NCI-H2196 treated with DMSO at 0.1 percent for 48 hours (cell line): ENCODE measurements around the gene RASGEF1C.
"Not testable (repeated sequence)": the region's sequence is repeated elsewhere in the genome, so short reads cannot be mapped to it uniquely, and the experiment has no call there.

Experiments
- DNase-seq: peaks from one replicate; lab custom pipeline; 2025; ENCODE audit not compliant: unreplicated experiment; lab: John Stamatoyannopoulos, UW

Gene RASGEF1C

DNA sequence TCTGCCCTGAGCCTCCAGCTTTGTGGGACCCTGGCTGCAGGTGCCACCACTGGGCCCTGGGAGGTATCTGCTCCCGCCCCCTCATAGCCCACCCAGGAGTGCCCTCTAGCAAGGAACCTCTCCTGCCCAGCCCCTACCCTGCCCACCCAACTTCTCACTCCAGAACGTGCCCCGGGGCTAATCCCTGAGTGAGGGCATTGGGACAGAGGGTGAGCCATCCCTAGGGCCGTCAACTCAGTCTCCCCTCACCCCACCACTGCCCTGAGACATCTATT is 2.7 kb upstream of the RASGEF1C start:
- DNase-seq: no peak

DNA sequence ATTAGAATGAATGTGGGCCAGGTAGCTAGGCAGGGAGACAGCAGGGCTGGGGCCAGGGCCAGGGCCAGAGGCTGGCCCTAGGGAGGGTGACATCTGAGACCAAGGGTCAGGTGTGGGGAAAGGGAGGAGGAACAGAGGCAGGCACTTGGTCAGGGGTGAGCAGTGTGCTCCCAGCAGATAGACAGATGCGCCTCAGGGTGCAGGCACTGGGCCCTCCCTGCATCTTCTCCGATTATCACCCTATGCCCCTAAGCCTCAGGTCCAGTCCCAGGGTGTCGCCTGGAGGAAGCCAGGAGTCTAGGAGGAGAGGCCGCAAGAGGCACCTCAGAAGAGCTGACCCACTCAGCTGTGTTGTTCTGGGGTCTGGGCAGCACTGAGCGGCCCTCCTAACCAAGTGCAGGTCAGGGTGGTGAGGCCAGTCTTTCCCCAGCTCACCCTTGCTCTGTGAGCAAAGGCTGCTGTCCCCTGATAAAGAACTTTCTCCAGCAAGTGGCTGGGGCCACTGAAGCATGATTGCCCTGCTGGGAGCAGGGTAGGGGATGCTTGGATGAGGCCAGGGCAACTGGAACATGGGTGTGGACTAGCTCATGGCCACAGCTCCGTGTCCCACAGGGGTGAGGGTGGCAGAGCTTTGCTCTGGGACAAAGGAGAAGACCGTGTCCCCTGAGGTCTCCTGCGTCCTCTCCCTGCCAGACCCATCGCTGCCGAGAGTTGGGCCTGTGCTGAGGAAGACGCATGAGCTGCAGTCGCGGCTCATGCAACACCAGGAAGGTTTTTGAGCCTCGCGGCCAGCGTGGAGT is 2.1 kb upstream of the RASGEF1C start:
- DNase-seq: no peak

DNA sequence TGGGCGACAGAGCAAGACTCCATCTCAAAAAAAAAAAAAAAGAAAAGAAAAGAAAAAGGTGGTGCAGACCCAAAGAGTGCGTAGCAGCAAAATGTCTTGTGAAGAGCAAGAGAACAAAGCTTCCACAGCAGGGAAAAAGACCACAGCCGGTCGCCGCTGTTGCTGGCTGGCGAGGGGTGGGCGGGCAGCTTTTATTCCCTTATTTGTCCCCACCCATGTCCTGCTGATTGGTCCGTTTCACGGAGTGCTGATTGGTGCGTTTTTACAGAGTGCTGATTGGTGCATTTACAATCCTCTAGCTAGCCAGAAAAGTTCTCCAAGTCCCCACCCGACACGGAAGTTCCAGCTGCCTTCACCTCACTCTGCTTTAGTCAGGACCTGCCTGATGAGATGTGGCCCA is 1.1 kb upstream of the RASGEF1C start:
- not testable (repeated sequence) for DNase-seq

DNA sequence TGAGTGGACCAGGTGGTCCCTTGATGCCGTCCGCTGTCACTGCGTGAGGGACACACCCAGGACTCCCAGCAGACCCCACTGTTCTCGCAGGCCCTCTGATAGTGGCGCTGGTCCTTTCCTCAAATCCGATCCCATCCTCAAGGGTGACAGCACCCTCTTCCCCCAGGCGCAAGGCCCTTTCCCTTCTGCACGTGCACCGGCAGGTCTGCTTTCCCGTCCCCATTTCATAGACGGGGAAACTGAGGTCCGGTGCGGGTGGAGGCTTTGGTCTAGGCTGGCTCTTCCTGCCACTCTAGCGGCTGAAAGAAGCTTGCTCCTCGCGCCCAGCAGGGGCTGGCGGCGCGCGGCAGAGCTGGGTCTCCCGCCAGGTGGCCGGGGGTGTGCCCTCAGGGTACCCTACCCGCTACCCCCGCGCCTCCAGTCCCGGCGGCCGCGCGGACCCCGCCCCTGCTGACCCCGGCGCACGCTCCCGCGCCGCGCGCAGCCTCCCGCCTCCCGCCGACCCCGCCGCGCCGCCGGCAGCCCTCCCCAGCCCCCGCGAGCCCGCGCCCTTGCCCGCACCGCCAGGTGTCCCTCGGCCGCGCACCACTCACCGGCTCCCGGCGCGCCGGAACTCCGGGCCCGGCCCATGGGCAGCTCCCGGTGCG is 453 bp downstream of the RASGEF1C start:
- DNase-seq: no peak

DNA sequence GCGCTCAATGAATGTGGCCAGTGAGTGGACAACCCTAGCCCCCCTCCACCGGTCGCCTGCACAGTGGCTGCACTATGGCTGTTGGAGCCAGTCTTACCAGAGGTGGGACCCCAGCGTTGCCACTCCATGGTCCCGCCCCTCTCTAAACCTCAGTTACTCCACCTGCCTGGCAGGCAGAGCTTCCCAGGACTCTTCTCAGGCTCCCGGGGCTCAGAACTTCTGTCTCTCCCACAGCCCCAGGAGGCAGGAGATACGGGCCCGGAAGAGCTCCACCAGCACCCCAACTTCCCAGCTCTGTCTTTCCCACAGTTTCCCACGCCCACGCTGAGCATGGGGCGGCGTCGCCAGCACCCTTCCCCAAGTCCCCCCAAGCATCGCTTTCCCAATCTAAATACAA is 975 bp downstream of the RASGEF1C start:
- no peak for DNase-seq

DNA sequence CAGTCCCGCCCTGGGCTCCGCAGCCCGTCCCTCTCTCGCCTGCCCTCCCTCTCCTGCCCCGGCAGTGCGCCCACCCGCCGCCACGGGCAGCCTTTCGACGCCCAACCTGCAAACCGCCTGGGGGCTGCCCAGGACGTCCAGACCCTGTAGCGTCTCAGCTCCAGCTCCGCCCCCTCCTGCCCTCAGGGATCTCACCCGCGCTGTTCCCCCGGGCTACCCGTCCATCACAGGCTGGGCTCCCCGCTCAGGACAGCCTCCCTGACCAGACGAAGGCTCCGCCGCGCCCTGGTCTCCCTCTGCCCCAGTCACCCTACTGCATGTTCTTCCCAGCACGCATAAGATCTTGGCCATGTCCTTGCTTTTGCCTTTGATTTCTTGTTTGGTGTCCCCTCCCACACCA is 1.4 kb downstream of the RASGEF1C start:
- DNase-seq: no peak

DNA sequence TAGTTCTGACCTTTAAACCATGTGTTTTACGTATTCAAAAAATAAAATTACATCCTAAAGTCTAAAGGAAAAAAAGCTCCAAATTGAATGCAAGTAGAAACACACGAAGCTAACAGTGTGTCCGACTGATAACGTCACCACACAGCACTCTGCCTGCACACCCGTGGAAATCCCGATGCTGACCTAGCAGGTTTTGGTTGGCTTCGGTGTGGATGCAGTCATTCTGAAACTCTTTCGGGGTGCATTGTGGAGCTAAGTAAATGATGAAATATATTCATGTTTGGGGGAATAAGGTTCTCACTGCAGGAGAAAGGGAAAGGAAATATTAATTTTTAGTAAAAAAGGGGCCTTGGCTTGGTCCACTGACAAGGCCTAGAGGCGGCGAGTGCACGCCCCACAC is 2.0 kb downstream of the RASGEF1C start:
- DNase-seq: no peak

DNA sequence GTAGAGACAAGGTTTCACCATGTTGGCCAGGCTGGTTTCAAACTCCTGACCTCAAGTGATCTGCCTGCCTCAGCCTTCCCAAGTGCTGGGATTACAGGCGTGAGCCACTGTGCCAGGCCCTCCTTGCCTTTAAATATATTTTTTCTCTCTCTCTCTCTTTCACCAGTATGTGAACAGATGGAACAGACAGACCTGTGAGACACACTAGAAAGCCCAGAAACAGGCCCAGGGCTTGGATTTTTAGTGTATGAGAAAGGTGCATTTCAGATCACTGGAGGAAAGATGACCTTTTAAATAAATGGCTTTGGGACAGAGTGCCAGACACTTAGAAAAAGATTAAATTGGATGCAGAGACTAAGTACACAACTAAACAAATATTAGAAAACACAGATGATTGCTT is 3.1 kb downstream of the RASGEF1C start:
- DNase-seq: no peak

DNA sequence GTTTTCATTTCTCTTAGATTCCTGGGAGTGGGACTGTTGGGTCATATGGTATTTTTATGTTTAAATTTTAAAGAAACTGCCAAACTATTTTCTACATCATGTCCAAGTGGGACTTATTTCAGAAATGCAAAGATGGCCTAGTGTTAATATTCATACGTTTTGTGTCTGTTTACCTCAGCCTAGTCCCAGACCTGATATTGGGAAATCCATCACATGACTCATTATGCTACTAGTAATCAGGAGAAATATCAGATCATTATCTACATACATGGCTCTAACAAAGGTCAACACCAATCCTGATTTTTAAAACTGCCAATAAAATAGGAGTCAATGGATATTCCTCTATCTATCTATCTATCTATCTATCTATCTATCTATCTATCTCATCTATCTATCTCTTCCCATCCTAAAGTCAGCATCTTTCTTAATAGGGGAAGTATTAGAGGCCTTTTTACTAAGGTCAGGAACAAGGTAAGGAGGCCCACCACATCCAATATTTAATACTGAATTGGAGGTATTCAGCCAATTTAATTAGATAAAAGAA is 4.7 kb downstream of the RASGEF1C start:
- no peak for DNase-seq

DNA sequence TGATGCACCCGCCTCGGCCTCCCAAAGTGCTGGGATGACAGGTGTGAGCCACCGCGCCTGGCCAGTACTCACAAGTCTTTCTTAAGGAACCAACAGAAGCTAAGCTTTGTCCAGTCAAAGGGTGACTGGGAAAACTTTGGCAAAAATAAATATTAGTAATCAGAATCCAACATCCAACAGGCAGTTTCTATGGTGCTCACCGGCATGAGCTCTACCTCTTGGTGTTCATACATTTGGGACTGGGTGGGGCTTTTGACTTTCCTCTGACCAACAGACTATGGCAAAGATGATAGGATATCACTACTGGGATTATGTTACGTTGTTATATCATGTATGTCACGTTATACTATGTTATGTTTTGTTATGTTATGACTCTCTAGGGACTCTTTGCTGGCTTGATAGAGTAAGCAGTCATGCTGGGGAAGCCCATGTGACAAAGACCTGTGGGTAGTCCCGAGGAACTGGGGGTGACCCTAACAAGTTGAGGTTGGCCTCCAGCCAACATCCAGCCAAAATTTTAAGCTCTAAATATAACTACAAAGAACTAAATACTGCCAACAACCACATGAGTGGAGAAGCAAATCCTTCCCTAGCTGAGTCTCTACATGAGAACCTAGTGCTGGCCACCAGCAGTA is 6.0 kb downstream of the RASGEF1C start:
- DNase-seq: no peak

DNA sequence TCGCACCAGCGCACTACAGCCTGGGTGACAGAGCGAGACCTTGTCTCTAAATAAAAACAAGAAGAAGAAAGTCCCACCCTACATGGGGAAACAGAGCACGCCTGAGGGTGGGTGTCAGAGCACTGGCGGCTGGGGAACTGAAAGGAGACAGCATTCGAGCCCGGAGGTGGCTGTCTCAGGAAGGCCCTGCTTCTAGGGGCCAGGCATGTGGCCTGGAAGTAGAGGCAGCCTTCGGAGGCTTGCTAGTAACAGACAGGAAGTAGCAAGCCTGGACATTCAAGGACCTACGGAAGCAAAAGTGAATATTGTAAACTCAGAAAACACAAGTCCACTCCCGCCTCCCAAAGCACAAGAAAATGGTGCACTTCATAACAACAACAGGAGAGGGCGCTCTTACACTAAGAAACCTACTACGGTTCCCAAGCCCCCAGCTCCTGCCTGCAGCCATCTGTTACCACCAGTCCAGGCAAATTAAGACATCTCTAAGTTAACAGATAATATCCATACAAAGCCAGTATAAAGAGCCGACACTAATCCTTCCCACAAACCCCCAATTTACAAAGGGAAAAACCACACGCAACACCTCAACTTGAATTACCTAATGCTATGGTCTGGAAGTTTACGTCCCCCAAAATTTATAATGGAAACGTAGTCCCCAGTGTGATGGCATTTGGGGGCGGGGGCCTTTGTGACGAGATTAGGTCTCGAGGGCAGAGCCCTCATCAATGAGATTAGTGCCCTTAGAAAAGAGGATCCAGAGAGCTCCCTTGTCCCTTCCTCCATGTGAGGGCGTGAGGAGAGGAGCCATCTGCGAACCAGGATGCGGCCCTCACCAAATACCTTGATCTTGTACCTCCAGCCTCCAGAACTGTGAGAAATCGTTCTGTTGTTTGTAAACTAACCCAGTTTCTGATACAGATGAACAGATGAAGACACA is 7.7 kb downstream of the RASGEF1C start:
- no peak for DNase-seq

DNA sequence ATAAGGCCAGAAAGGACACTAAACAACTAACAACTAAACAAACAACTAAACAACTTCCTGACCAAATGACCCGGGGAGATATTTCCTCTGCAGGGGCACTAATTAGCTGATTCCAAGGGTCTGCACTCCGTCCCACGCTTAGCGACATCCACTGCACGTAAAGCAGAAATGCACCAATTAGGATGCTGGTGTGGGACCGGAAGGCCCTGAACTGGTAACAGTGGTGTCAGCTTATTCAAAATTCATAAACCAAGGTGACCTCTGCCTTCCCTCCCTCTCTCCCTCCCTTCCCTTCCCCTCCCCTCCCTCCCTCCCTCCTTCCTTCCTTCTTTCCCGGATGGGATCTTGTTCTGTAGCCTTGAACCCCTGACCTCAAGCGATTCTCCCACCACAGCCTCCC is 9.6 kb downstream of the RASGEF1C start:
- DNase-seq: no peak

DNA sequence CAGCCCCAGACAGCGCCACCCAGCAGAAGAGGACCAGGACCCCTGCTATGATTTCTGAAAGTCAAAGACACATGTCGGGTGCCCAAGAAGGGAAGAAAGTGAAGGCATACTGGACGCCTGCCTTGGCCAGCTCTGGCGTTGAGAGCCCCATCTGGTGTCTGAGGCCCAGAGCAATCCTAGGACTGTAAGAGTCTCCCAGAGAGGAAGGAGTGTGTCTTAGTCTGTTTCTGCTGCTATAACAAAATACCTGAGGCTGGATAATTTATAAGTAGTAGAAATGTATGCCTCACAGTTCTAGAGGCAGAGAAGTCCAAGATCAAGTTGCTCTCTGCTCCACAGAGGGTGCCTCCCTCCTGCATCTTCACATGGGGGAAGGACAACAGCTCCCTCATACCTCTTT is 10.8 kb downstream of the RASGEF1C start:
- no peak for DNase-seq

DNA sequence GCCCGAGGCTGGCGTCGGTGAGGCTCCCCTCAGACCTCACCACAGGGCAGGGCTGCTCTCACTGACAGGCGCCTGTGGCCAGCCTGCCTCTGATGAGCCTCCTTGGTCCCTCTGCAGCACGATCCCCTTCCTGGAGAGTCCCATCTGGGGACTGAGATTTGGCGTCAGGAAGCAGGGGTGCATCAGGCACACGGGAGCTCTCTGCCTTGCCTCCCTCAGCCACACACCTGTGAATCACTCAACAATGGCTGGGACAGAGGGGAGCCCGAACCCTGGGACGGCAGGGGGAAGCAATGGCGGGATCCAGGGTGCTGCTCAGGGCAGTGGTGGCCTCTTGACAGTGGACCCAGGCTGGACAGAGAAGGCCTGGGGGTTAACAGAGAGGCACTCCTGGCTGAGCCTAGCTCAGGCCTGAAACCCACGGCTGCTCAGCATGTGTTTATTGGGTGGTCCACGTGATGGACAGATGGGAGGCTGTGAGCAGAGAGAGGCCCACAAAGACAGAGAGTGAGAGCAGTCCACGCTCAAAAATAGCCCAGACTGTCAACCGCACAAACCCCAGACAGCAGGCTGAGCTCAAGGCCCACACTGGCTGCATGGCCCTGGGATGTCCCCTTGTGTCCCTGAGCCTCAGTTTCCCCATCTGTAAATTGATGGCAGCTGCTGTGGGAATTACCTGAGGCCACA is 11.9 kb downstream of the RASGEF1C start:
- DNase-seq: no peak

DNA sequence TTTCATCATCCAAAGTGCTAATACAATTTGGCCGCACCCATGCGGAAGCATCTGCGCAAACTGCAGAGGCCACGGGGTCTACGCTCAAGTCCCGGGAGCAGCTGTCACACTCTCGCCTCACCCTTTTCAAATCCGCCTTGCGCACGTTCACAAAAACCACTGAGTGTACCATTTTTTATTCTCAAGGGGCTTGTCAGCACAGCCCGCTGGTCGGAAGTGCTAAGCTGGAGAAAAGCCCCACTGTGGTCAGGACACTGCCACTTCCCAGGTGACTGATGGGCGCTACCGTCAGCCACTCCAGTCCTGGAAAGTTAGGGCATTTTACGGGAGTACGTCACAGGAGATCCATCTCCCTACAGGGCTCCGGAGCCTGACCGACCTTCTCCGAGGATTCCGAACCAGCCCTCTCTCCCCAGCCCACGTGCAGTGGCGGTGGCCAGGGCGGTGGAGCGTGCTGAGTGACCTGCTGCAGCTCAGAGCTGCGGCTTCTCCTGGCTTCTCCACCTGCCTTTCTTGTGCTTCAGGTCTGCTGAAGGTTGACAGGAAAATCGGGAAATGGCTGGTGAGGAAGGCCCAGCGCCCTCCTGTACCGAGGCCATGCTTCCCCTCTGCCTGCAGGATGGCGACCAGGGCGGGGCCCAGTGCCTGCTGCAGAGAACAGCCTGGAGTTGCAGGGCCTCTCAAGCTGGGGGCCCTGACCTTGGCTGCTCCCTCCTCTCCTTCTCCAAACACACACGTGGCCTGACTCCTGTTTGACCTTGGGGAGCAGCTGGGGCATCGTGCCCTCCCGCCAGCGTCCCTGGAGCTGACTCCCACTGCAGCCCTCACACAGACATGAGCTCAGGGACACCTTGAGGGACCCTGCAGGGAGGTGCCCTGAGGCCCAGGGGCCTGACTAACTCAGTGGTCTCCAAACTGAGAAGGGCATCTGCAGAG is 14.3 kb downstream of the RASGEF1C start:
- DNase-seq: no peak

DNA sequence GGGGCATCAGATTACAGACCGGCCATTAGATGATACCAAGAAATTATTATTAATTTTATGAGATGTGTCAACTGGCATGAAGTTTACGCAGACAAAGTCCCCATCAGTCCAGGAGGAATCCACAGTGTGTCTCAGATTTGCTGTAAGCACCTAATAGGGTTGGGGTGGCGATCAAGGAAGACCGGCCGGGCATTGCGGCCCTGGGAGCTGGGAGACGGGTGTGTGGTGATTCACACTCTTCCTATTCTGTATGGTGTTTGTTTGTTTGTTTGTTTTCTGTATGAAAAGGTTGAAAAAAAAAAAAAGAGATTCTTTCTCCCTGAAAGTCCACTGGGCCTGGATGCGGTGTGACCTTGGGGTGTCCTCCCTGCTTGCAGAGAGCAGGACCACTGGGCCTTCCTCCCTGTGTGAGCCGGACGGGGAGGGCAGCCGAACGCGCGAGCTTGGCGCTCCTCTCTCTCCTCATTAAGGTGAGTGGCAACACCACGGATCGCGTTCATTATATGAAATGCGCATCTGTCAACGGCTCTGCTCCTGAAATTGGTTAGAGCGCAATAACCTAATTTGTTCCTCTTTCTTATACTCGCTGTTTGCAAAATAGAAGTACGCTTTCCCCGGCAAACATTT is 15.1 kb downstream of the RASGEF1C start:
- no peak for DNase-seq

DNA sequence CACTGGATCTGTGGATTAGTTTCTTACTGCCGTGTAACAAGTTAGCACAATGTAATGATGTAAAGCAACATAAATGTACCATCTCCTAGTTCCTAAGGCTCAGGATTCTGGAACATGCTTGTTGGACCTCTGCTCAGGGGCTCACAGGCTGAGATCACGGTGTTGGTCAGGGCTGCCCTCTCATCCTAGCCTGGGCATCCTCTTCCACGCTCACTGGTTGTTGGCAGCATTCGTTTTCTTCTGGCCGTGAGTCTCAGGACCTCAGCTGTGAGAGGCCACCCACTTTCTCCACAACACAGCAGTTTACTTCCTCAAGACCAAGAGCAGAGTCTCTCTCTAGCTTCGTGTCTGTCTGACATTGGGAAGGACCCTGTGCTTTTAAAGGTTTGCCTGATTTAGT is 17.3 kb downstream of the RASGEF1C start:
- DNase-seq: no peak

DNA sequence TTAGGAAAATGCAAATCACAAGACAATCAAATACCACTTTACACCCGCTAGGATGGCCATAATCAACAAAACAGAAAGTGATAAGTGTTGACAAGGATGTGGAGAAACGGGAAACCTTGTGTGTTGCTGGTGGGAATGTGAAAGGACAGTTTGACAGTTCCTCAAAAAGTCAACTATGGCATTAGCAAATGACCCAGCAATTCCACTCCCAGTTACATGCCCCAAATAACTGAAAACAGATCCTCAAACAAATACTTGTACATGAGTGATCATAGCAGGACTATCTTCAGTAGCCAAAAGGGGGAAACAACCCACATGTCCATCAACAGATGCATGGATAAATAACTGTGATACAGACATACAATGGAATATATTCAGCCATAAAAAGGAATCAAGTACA is 21.2 kb downstream of the RASGEF1C start:
- no peak for DNase-seq

DNA sequence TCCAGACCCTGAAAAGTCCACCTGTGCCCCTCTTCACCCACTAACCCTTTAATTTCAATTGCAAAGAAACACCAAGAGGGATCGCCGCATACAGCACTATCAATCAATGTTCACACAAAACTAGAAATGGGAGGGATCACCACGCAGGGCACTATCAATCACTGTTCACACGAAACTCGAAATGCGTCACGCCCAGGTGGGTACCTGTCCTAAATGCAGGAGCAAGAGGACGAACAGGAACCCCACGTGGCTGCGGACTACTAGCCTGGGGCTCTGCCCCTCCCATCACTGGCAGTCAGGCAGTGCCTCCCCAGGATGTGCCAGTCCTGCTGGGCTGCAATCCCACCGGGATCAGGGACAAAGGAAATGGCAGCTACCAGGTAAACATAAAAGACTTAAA is 28.2 kb downstream of the RASGEF1C start:
- DNase-seq: no peak
